HepG2 (cell line): ENCODE data around the gene CUL9. TPM values are rescaled to one million over a fixed set of nuclear protein-coding genes. Genes with fewer than 3 reads are reported as not detected.
A peak's percentile ranks its signal among the peaks of the same experiment; 100 is the strongest.

Experiments
- AGO2 ChIP-seq: fragments of 200-400 bp; formaldehyde crosslinking; optimal IDR thresholded peaks from 2 replicates; pipeline ENCODE3; 2017; ENCODE audit warnings: mild to moderate bottlenecking, low read depth, low read length, moderate library complexity
- GRHL1 ChIP-seq: sonication (generic); formaldehyde crosslinking; conservative IDR thresholded peaks from 2 replicates; pipeline ENCODE4 v1.8.0; 2022; ENCODE audit warnings: missing genetic modification reagents
- HIVEP1 ChIP-seq: sonication (generic); formaldehyde crosslinking; IDR thresholded peaks from 2 replicates; pipeline ENCODE4 v1.4.0; 2020; ENCODE audit warnings: mild to moderate bottlenecking, missing genetic modification reagents
- HNF4G ChIP-seq, 2 experiments: sonication (generic) in 1 of 2; formaldehyde crosslinking in 1 of 2; IDR thresholded peaks; 2 replicates each; pipeline versions ENCODE4 v1.4.0 to v1.6.1; 2011 to 2020; ENCODE audit warnings: borderline replicate concordance in 2 of 2, low read depth in 2 of 2, mild to moderate bottlenecking in 2 of 2, low read length in 1 of 2, missing genetic modification reagents in 1 of 2, moderate library complexity in 1 of 2
- KAT7 ChIP-seq: IDR thresholded peaks from 2 replicates; pipeline ENCODE4 v1.6.1; 2018; ENCODE audit warnings: borderline replicate concordance, missing compliant biosample characterization
- KMT2B ChIP-seq: IDR thresholded peaks from 2 replicates; pipeline ENCODE4 v1.6.1; 2016; ENCODE audit warnings: missing genetic modification reagents, missing compliant biosample characterization
- MED1 ChIP-seq: sonication (generic); formaldehyde crosslinking; IDR thresholded peaks from 2 replicates; pipeline ENCODE4 v1.4.0; 2020; ENCODE audit warnings: missing genetic modification reagents
- MTF2 ChIP-seq: sonication (generic); formaldehyde crosslinking; IDR thresholded peaks from 2 replicates; pipeline ENCODE4 v1.5.0; 2020; ENCODE audit warnings: missing genetic modification reagents, borderline replicate concordance
- NCOA5 ChIP-seq: sonication (generic); formaldehyde crosslinking; IDR thresholded peaks from 2 replicates; pipeline ENCODE4 v1.4.0; 2020; ENCODE audit warnings: missing genetic modification reagents
- PCBP1 ChIP-seq: fragments of 200-400 bp; formaldehyde crosslinking; IDR thresholded peaks from 2 replicates; pipeline ENCODE4 v1.6.1; 2017; ENCODE audit warnings: mild to moderate bottlenecking, low read depth, low read length, borderline replicate concordance
- RNF219 ChIP-seq: sonication (generic); formaldehyde crosslinking; IDR thresholded peaks from 2 replicates; pipeline ENCODE4 v1.5.0; 2020; ENCODE audit warnings: mild to moderate bottlenecking, missing genetic modification reagents
- SATB2 ChIP-seq: sonication (generic); formaldehyde crosslinking; IDR thresholded peaks from 2 replicates; pipeline ENCODE4 v1.5.0; 2020; ENCODE audit warnings: missing genetic modification reagents
- TBX3 ChIP-seq: fragments of 450-650 bp; IDR thresholded peaks from 2 replicates; pipeline ENCODE4 v1.6.1; 2017; ENCODE audit warnings: antibody characterized with exemption, mild to moderate bottlenecking, inconsistent platforms, borderline replicate concordance
- XRCC5 ChIP-seq: fragments of 200-400 bp; formaldehyde crosslinking; optimal IDR thresholded peaks from 2 replicates; pipeline ENCODE3; 2017; ENCODE audit warnings: mild to moderate bottlenecking, low read length
- ZFP36 ChIP-seq: fragments of 150-350 bp; IDR thresholded peaks from 2 replicates; pipeline ENCODE4 v1.6.1; 2018; ENCODE audit warnings: borderline replicate concordance, low read length, low read depth; ENCODE audit not compliant: partially characterized antibody
- ZNF33B ChIP-seq: sonication (generic); formaldehyde crosslinking; IDR thresholded peaks from 2 replicates; pipeline ENCODE4 v1.5.1; 2020; ENCODE audit warnings: mild to moderate bottlenecking, missing genetic modification reagents
- ZNF468 ChIP-seq: sonication (generic); formaldehyde crosslinking; IDR thresholded peaks from 2 replicates; pipeline ENCODE4 v1.8.0; 2022; ENCODE audit warnings: mild to moderate bottlenecking, moderate library complexity, missing genetic modification reagents
- ZNF577 ChIP-seq: sonication (generic); formaldehyde crosslinking; IDR thresholded peaks from 2 replicates; pipeline ENCODE4 v1.4.0; 2020; ENCODE audit warnings: mild to moderate bottlenecking, low read depth, missing genetic modification reagents, borderline replicate concordance
- ZSCAN25 ChIP-seq: sonication (generic); formaldehyde crosslinking; IDR thresholded peaks from 2 replicates; pipeline ENCODE4 v1.8.0; 2022; ENCODE audit warnings: mild to moderate bottlenecking, missing genetic modification reagents
- polyA plus RNA-seq, 8 experiments: library from polyadenylated mRNA; depleted of rRNA in 3 of 8; stranded (reverse) in 7 of 8; unstranded in 1 of 8; fragments of >200 nt; fragmentation: Illumina TruSeq in 4 of 8; extraction: Trizol in 4 of 8; gene quantifications; 2 replicates each; pipeline versions ENCODE4 v1.2.1 to v1.2.3, GENCODE V29; 2011 to 2016; ENCODE audit warnings: low read depth in 4 of 8, missing spikeins in 1 of 8, mixed read lengths in 1 of 8; ENCODE audit not compliant: insufficient read depth in 1 of 8
- total RNA-seq, 5 experiments: library from RNA; depleted of rRNA; stranded (reverse); fragments of >200 nt; fragmentation: Illumina TruSeq; extraction: Trizol; gene quantifications; 2 replicates each; pipeline ENCODE4 v1.2.3, GENCODE V29; 2016; ENCODE audit warnings: low read depth in 1 of 5
- TF ChIP-seq, protein P1 (sequence below): IDR thresholded peaks from 2 replicates; pipeline ENCODE4 v1.6.1; 2012; ENCODE audit warnings: low read length, improper control_type of control experiment

The CUL9 gene
- total and polyA plus RNA-seq, 2 of the 13 experiments (the other 11 are each of a cell fraction or from before 2014, with no cell fraction given): 11.4 to 13.7 TPM

DNA sequence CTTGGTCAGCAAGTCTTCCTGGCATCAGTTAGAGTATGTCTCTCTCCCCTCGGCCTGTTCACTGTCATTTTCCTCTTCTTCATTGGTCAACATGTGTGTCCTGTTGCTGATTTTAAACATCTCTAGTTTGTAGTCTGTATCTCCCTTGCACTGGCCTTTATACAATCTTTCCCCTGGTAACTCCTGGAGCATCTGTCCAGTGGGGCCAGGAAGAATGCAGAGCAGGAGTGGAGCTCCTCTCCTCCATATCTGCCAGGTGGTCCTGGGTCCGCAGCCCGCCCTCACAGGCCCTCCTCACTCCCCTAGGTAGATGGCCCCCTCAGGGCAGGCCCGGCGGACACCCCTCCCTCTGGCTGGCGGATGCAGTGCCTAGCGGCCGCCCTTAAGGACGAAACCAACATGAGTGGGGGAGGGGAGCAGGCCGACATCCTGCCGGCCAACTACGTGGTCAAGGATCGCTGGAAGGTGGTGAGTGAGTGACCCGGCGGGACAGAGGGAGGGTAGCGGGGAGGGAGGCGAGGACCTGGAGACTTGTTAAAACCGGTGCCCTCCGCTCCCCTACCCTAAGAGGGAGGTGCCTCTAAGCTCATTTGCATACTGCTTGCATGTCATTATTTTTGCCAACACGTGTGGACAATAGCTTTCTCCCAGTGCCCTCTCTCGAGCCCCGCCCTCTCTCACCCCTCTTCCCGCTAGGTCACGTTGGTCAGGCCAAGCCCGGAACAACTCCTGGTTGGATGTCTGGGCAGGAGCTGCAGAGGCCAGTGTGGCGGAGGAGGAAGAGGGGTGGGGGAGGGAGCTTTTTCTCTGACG, 64.5 kb downstream of the CUL9 start (continued):
- TF ChIP-seq GRHL1 (CRISPR knock-in tag) (no peak), RNF219 (CRISPR knock-in tag) (no peak), TBX3 (peak; percentile 14; the same call in 1 of the 2 replicates), ZSCAN25 (CRISPR knock-in tag) (no peak), NCOA5 (CRISPR knock-in tag) (no peak), AGO2 (no peak), PCBP1 (peak; percentile 66), KAT7 (no peak; the same call in 1 of the 2 replicates), KMT2B (CRISPR knock-in tag) (no peak), HNF4G (IDR thresholded peaks at IDR 0.05; ENCODE audit: borderline replicate concordance, low read depth, low read length) (no peak), HNF4G (CRISPR knock-in tag; IDR thresholded peaks at IDR 0.05; ENCODE audit: borderline replicate concordance, low read depth) (no peak), ZNF468 (CRISPR knock-in tag) (no peak), SATB2 (no peak), ZFP36 (no peak), ZNF33B (no peak), ZNF577 (CRISPR knock-in tag) (no peak), MTF2 (CRISPR knock-in tag) (0 out of 2 replicates have a peak, but pooled peaks have one; percentile 2), MED1 (CRISPR knock-in tag) (no peak), XRCC5 (no peak), HIVEP1 (CRISPR knock-in tag) (peak; percentile 16; the same call in 1 of the 2 replicates)
- TF ChIP-seq, protein P1, sequence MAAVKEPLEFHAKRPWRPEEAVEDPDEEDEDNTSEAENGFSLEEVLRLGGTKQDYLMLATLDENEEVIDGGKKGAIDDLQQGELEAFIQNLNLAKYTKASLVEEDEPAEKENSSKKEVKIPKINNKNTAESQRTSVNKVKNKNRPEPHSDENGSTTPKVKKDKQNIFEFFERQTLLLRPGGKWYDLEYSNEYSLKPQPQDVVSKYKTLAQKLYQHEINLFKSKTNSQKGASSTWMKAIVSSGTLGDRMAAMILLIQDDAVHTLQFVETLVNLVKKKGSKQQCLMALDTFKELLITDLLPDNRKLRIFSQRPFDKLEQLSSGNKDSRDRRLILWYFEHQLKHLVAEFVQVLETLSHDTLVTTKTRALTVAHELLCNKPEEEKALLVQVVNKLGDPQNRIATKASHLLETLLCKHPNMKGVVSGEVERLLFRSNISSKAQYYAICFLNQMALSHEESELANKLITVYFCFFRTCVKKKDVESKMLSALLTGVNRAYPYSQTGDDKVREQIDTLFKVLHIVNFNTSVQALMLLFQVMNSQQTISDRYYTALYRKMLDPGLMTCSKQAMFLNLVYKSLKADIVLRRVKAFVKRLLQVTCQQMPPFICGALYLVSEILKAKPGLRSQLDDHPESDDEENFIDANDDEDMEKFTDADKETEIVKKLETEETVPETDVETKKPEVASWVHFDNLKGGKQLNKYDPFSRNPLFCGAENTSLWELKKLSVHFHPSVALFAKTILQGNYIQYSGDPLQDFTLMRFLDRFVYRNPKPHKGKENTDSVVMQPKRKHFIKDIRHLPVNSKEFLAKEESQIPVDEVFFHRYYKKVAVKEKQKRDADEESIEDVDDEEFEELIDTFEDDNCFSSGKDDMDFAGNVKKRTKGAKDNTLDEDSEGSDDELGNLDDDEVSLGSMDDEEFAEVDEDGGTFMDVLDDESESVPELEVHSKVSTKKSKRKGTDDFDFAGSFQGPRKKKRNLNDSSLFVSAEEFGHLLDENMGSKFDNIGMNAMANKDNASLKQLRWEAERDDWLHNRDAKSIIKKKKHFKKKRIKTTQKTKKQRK: no peak
